GM12878 (cell line): Measurements from ENCODE around the gene GUCY1A2. TPM values are rescaled to one million over a fixed set of nuclear protein-coding genes. Genes with fewer than 3 reads are reported as not detected.

ENCODE experiments used
- ATF2 ChIP-seq: IDR thresholded peaks from 2 replicates; pipeline ENCODE4 v1.6.1; 2012; ENCODE audit warnings: low read length, inconsistent platforms
- ATF3 ChIP-seq: IDR thresholded peaks from 2 replicates; pipeline ENCODE4 v1.6.1; 2011; ENCODE audit warnings: low read depth, mild to moderate bottlenecking, low read length, moderate library complexity, borderline replicate concordance; ENCODE audit errors: extremely low read depth
- HCFC1 ChIP-seq: fragments of 150-350 bp; IDR thresholded peaks from 2 replicates; pipeline ENCODE4 v1.6.1; 2014; ENCODE audit warnings: low read length
- HDAC2 ChIP-seq: fragments of 200-600 bp; sonication (generic); IDR thresholded peaks from 2 replicates; pipeline ENCODE4 v1.6.1; 2017
- IKZF1 ChIP-seq: fragments of 450-650 bp; conservative IDR thresholded peaks from 2 replicates; pipeline ENCODE4 v1.6.1; 2017; ENCODE audit warnings: antibody characterized with exemption, mild to moderate bottlenecking
- IRF4 ChIP-seq: IDR thresholded peaks from 2 replicates; pipeline ENCODE4 v1.6.1; 2011; ENCODE audit warnings: low read depth, low read length
- MEF2A ChIP-seq: IDR thresholded peaks from 2 replicates; pipeline ENCODE4 v1.6.1; 2011; ENCODE audit warnings: low read depth, mild to moderate bottlenecking, low read length, moderate library complexity; ENCODE audit not compliant: insufficient read depth
- MTA2 ChIP-seq: fragments of 450-650 bp; IDR thresholded peaks from 2 replicates; pipeline ENCODE4 v1.6.1; 2016; ENCODE audit warnings: low read depth, mild to moderate bottlenecking, moderate library complexity
- NBN ChIP-seq: fragments of 450-650 bp; IDR thresholded peaks from 2 replicates; pipeline ENCODE4 v1.6.1; 2016
- NFYB ChIP-seq: IDR thresholded peaks from 2 replicates; pipeline ENCODE4 v1.6.1; 2011; ENCODE audit warnings: low read depth, mild to moderate bottlenecking, low read length, improper control_type of control experiment, moderate library complexity; ENCODE audit not compliant: insufficient read depth
- NR2C1 ChIP-seq: fragments of 450-650 bp; IDR thresholded peaks from 2 replicates; pipeline ENCODE4 v1.6.1; 2017; ENCODE audit warnings: antibody characterized with exemption, mild to moderate bottlenecking, moderate library complexity
- NR2F1 ChIP-seq: fragments of 450-650 bp; conservative IDR thresholded peaks from 2 replicates; pipeline ENCODE4 v1.6.1; 2017; ENCODE audit warnings: mild to moderate bottlenecking
- POLR2A ChIP-seq: IDR thresholded peaks from 2 replicates; pipeline ENCODE4 v1.6.1; 2011; ENCODE audit warnings: low read depth, mild to moderate bottlenecking, low read length
- POU2F2 ChIP-seq: IDR thresholded peaks from 3 replicates; pipeline ENCODE4 v1.6.1; 2011; ENCODE audit warnings: low read depth, mild to moderate bottlenecking, low read length, borderline replicate concordance
- RAD51 ChIP-seq: fragments of 450-650 bp; IDR thresholded peaks from 2 replicates; pipeline ENCODE4 v1.6.1; 2016; ENCODE audit warnings: moderate library complexity, mild to moderate bottlenecking, inconsistent platforms
- RUNX3 ChIP-seq: IDR thresholded peaks from 2 replicates; pipeline ENCODE4 v1.6.1; 2012; ENCODE audit warnings: low read length, inconsistent platforms
- SIX5 ChIP-seq: IDR thresholded peaks from 2 replicates; pipeline ENCODE4 v1.6.1; 2011; ENCODE audit warnings: mild to moderate bottlenecking, low read depth, low read length, moderate library complexity; ENCODE audit not compliant: severe bottlenecking
- SMAD1 ChIP-seq: fragments of 450-650 bp; IDR thresholded peaks from 2 replicates; pipeline ENCODE4 v1.6.1; 2018; ENCODE audit warnings: mild to moderate bottlenecking, low read depth; ENCODE audit not compliant: partially characterized antibody
- TAF1 ChIP-seq: IDR thresholded peaks from 2 replicates; pipeline ENCODE4 v1.6.1; 2011; ENCODE audit warnings: mild to moderate bottlenecking, low read depth, low read length, borderline replicate concordance
- TBL1XR1 ChIP-seq: IDR thresholded peaks from 2 replicates; pipeline ENCODE4 v1.6.1; 2012; ENCODE audit warnings: low read depth, low read length, improper control_type of control experiment
- TCF12 ChIP-seq: IDR thresholded peaks from 2 replicates; pipeline ENCODE4 v1.6.1; 2011; ENCODE audit warnings: low read depth, mild to moderate bottlenecking, low read length
- TCF7 ChIP-seq: IDR thresholded peaks from 2 replicates; pipeline ENCODE4 v1.6.1; 2014; ENCODE audit warnings: antibody characterized with exemption, borderline replicate concordance
- WRNIP1 ChIP-seq: IDR thresholded peaks from 2 replicates; pipeline ENCODE4 v1.6.1; 2011; ENCODE audit warnings: low read depth, low read length, improper control_type of control experiment, borderline replicate concordance
- ZBED1 ChIP-seq: IDR thresholded peaks from 2 replicates; pipeline ENCODE4 v1.6.1; 2016; ENCODE audit warnings: borderline replicate concordance
- ZBTB11 ChIP-seq: fragments of 450-650 bp; formaldehyde crosslinking; IDR thresholded peaks from 2 replicates; pipeline ENCODE4 v1.5.0; 2022; ENCODE audit warnings: mild to moderate bottlenecking, missing genetic modification characterization
- ZBTB33 ChIP-seq: fragments of 450-650 bp; IDR thresholded peaks from 2 replicates; pipeline ENCODE4 v1.6.1; 2017; ENCODE audit warnings: mild to moderate bottlenecking
- ZZZ3 ChIP-seq: IDR thresholded peaks from 2 replicates; pipeline ENCODE4 v1.6.1; 2011; ENCODE audit warnings: low read depth; ENCODE audit not compliant: control insufficient read depth, insufficient read length
- polyA plus RNA-seq, 11 experiments: library from polyadenylated mRNA; depleted of rRNA in 4 of 11; unstranded in 6 of 11; stranded (reverse) in 5 of 11; fragments of >200 nt; fragmentation: Nextera tagmentation in 4 of 11; fragmentation: Illumina TruSeq in 1 of 11; extraction: Ambion mirVana in 4 of 11; extraction: Trizol in 1 of 11; gene quantifications; 1 replicate in 1 of 11; 2 replicates in 10 of 11; pipeline versions ENCODE4 v1.2.1 to v1.2.3, GENCODE V29; 2011 to 2016; ENCODE audit warnings: inconsistent platforms in 2 of 11, missing spikeins in 2 of 11, low read depth in 1 of 11
- total RNA-seq, 4 experiments: library from RNA; depleted of rRNA in 3 of 4; stranded (reverse); fragments of >200 nt in 3 of 4; fragmentation: Illumina TruSeq in 1 of 4; extraction: Trizol in 1 of 4; gene quantifications; 2 replicates each; pipeline versions ENCODE4 v1.2.1 to v1.2.3, GENCODE V29; 2013 to 2021

The GUCY1A2 gene
- total and polyA plus RNA-seq, 10 of the 15 experiments (the other 5 are each of a cell fraction or from before 2014, with no cell fraction given) = under 0.01 to 0.03 (median under 0.01) TPM; not detected in 4

GRCh38 chr11:107043242-107044006 is 25.1 kb upstream of the GUCY1A2 start (continued):
- TF ChIP-seq NFYB = no peak
- peak; percentile 83 for TF ChIP-seq TBL1XR1
- peak; percentile 37; the same call in 1 of the 2 replicates for TF ChIP-seq TCF12
- TF ChIP-seq NR2F1 = peak; percentile 84
- TF ChIP-seq ATF3 = no peak
- no peak for TF ChIP-seq SIX5
- peak; percentile 100 for TF ChIP-seq RUNX3
- peak; percentile 72 for TF ChIP-seq IRF4
- no peak for TF ChIP-seq ZBTB11 (CRISPR knock-in tag)
- peak; percentile 97 for TF ChIP-seq MTA2
- no peak for TF ChIP-seq TAF1
- TF ChIP-seq ZBTB33 = no peak
- TF ChIP-seq WRNIP1 = no peak
- TF ChIP-seq TCF7 = peak; percentile 99
- TF ChIP-seq ZBED1 = peak; percentile 90
- TF ChIP-seq HDAC2 = no peak
- TF ChIP-seq POLR2A = no peak
- TF ChIP-seq ZZZ3 = no peak
- TF ChIP-seq SMAD1 = peak; percentile 44
- TF ChIP-seq ATF2 = peak; percentile 99
- no peak for TF ChIP-seq NR2C1
- TF ChIP-seq MEF2A = peak; percentile 91
- TF ChIP-seq RAD51 = 0 out of 2 replicates have a peak, but pooled peaks have one; percentile 15
- peak; percentile 68 for TF ChIP-seq IKZF1
- TF ChIP-seq NBN = peak; percentile 80; the same call in 1 of the 2 replicates
- peak; percentile 46; the same call in 2 of the 3 replicates for TF ChIP-seq POU2F2
- TF ChIP-seq HCFC1 = no peak
